DLD1 (cell line): Measurements from ENCODE around the gene DDX3X.
"Not testable (repeated sequence)": the region's sequence is repeated elsewhere in the genome, so short reads cannot be mapped to it uniquely, and the experiment has no call there.

Experiments used
- in situ Hi-C: cut with HindIII; loops from 2 replicates; pipeline ENCODE4 v1.10.0; 2017; ENCODE audit warnings: low sequenced_read_pairs

DDX3X gene

GRCh38 chrX:41411222-41411621 lies 77.3 kb downstream of the DDX3X start:
- in situ Hi-C loops = not testable (repeated sequence)

DNA sequence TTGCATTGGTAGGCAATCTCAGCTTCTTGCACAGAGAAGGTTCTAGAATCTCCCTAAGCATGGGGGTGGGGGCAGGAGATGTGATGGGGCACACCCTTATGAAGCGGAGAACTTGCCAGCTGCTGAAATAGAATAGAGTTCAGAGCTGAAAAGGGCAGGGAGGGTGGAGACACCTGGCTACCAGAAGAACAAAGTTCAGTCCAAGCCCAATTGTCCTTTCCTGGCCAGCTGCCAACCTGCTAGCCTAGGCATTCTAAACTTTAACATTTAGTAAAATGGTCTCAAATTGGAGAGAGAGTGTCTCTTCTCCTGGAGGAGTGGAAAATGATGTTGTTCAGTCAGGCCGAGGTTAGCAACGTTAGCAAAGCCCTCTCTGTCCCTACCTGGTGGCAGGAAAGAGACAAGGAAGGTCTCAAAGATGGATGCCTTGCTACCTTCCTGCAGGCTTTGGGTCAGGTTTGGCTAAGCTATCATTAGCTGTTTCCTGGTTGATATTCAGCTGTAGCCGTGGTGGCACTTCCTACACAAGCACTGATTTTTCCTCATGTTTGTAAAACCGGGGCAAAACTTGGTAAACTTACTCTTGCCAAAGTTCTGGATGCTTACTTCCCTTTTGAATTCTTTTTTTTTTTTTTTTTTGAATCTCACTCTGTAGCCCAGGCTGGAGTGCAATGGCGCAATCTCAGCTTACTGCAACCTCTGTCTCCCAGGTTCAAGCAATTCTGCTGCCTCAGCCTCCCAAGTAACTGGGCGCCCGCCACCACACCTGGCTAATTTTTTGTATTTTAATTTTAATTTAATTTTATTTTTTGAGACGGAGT lies 78.5 kb downstream of the DDX3X start:
- in situ Hi-C loops = no loop called here
